Ascending aorta (tissue), 2 donors: Measurements from ENCODE around the gene CCDC136. TPM values are rescaled to one million over a fixed set of nuclear protein-coding genes. Genes with fewer than 3 reads are reported as not detected.

Source experiments
- DNase-seq, 2 donors: peaks; one replicate each; pipeline ENCODE4 v3.0.0-alpha.2; 2019; ENCODE audit warnings: low spot score in 2 of 2
- H3K27ac ChIP-seq, 2 donors: fragments of 200-600 bp; sonication (generic); one replicate each; pipeline ENCODE4 v1.5.1; 2016 to 2017; ENCODE audit warnings: mild to moderate bottlenecking in 1 of 2
- H3K27me3 ChIP-seq: fragments of 200-600 bp; sonication (generic); one replicate; pipeline ENCODE4 v1.5.1; 2017
- H3K36me3 ChIP-seq, 2 donors: fragments of 200-600 bp; sonication (generic); one replicate each; pipeline ENCODE4 v1.5.1; 2016
- H3K4me1 ChIP-seq, 2 donors: fragments of 200-600 bp; sonication (generic); one replicate each; pipeline ENCODE4 v1.5.1; 2016 to 2017; ENCODE audit warnings: mild to moderate bottlenecking in 1 of 2
- H3K4me3 ChIP-seq, 2 donors: fragments of 200-600 bp; sonication (generic); one replicate each; pipeline ENCODE4 v1.5.1; 2016 to 2017; ENCODE audit warnings: mild to moderate bottlenecking in 1 of 2
- H3K9me3 ChIP-seq, 2 donors: fragments of 200-600 bp; sonication (generic); one replicate each; pipeline ENCODE4 v1.5.1; 2016
- intact Hi-C: fragments of 100-400 bp; cut with DNase I; formaldehyde crosslinking; loops from one replicate; pipeline ENCODE4 v1.15.1; 2023
- total RNA-seq: library from RNA; depleted of rRNA; stranded (reverse); fragments of >200 nt; gene quantifications from one replicate; pipeline ENCODE4 v1.1.0, GENCODE V29; 2016
- TF ChIP-seq, protein P1 (sequence below), 3 experiments: fragments of 200-600 bp in 2 of 3; fragments of 450-650 bp in 1 of 3; sonication (generic) in 2 of 3; IDR thresholded peaks; one replicate each; pipeline ENCODE4 v1.5.1; 2016 to 2019; ENCODE audit warnings: antibody characterized with exemption in 3 of 3, mild to moderate bottlenecking in 1 of 3, moderate library complexity in 1 of 3

CCDC136 gene
- total RNA-seq, 1 donor from 2014 or later = 0.64 TPM

GRCh38 chr7:128849804-128850490, 58.2 kb downstream of the CCDC136 start:
- no peak overlapping the region for H3K27ac ChIP-seq
- intact Hi-C loops = no loop called here
- peaks cover 95 to 98% of the 10 kb centered on the region in 2 donors for H3K36me3 ChIP-seq
- TF ChIP-seq, protein P1, sequence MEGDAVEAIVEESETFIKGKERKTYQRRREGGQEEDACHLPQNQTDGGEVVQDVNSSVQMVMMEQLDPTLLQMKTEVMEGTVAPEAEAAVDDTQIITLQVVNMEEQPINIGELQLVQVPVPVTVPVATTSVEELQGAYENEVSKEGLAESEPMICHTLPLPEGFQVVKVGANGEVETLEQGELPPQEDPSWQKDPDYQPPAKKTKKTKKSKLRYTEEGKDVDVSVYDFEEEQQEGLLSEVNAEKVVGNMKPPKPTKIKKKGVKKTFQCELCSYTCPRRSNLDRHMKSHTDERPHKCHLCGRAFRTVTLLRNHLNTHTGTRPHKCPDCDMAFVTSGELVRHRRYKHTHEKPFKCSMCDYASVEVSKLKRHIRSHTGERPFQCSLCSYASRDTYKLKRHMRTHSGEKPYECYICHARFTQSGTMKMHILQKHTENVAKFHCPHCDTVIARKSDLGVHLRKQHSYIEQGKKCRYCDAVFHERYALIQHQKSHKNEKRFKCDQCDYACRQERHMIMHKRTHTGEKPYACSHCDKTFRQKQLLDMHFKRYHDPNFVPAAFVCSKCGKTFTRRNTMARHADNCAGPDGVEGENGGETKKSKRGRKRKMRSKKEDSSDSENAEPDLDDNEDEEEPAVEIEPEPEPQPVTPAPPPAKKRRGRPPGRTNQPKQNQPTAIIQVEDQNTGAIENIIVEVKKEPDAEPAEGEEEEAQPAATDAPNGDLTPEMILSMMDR (IDR thresholded peaks at IDR 0.05) = no peak
- no peaks in the 10 kb centered on the region for H3K9me3 ChIP-seq
- H3K4me3 ChIP-seq = no peak overlapping the region
- no peaks in the 10 kb centered on the region for H3K4me1 ChIP-seq
- no peaks in the 10 kb centered on the region for H3K27me3 ChIP-seq
- DNase-seq = no peak

DNA sequence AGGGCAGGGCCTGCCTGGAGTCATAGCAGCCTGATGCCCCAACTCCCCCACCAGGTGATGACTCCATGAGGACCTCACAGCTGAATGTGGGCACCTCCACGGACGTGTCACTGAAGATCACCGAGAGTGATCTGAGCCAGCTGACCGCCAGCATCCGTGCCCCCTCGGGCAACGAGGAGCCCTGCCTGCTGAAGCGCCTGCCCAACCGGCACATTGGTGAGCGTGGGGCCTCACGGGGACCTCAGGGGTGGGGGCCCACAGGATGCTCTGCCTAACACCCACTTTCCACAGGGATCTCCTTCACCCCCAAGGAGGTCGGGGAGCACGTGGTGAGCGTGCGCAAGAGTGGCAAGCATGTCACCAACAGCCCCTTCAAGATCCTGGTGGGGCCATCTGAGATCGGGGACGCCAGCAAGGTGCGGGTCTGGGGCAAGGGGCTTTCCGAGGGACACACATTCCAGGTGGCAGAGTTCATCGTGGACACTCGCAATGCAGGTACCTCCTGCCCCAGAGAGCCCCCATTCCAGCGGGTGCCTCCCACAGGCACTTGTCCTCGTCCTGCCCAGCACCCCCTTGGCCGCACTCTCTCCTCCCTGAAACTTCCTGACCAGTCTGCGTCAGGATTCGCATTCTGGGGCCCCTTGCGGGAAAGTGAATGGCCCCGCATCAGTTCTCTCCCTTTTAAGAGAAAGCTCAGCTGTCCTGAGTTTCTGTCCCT, 60.9 kb downstream of the CCDC136 start:
- DNase-seq = no peak
- TF ChIP-seq, protein P1 (IDR thresholded peaks at IDR 0.05) = no peak
- Histone ChIP-seq H3K27ac (no peak overlapping the region), H3K4me1 (no peaks in the 10 kb centered on the region), H3K27me3 (no peaks in the 10 kb centered on the region), H3K36me3 (peaks cover 93 to 95% of the 10 kb centered on the region in 2 donors), H3K9me3 (no peaks in the 10 kb centered on the region), H3K4me3 (no peak overlapping the region)
- intact Hi-C loops = no loop called here

- TF ChIP-seq, protein P1 (IDR thresholded peaks at IDR 0.05) = no peak
- Histone ChIP-seq H3K4me1 (peaks cover 3 to 5% of the 10 kb centered on the region in 2 donors), H3K9me3 (no peaks in the 10 kb centered on the region), H3K27ac (no peak overlapping the region), H3K36me3 (peaks cover 83 to 84% of the 10 kb centered on the region in 2 donors), H3K4me3 (no peak overlapping the region), H3K27me3 (no peaks in the 10 kb centered on the region)
- intact Hi-C loops = no loop called here
- DNase-seq = no peak
These were observed 62.0 kb downstream of the CCDC136 start for GRCh38 chr7:128853799-128854198.

DNA sequence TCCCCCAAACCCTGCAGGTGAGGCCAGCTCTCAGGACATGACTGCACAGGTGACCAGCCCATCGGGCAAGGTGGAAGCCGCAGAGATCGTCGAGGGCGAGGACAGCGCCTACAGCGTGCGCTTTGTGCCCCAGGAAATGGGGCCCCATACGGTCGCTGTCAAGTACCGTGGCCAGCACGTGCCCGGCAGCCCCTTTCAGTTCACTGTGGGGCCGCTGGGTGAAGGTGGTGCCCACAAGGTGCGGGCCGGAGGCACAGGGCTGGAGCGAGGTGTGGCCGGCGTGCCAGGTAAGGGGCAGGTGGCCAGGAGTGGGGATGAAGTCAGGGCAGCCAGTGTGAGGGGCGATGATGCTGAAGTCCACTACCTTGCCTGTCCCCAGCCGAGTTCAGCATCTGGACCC, 62.6 kb downstream of the CCDC136 start:
- intact Hi-C loops = no loop called here
- Histone ChIP-seq H3K4me3 (no peak overlapping the region), H3K4me1 (peaks cover 8 to 11% of the 10 kb centered on the region in 2 donors), H3K36me3 (peaks cover 77 to 78% of the 10 kb centered on the region in 2 donors), H3K27me3 (no peaks in the 10 kb centered on the region), H3K27ac (no peak overlapping the region), H3K9me3 (no peaks in the 10 kb centered on the region)
- TF ChIP-seq, protein P1 (IDR thresholded peaks at IDR 0.05) = no peak
- DNase-seq = no peak

DNA sequence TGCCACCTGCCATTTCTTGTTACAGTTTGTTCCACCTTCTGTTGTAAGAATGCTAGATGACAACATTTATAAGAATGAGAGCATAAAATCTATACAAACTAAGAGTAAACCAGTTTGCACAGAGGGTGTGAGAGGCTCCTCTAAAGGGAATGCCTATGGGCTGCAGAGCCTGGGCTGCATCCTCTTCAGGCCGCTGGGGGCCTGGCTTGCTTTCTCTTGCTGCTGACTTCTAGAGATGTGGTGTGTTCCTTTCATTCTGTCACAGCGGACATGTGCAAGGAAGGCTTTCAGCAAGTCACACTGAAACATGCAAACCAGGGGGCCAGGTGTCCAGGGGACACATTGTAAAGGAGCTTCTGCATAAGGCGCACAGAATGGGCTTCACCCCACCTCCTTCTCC, 63.8 kb downstream of the CCDC136 start:
- no peak for DNase-seq
- intact Hi-C loops = no loop called here
- Histone ChIP-seq H3K36me3 (peaks cover 66% of the 10 kb centered on the region in 2 donors), H3K4me3 (no peak overlapping the region), H3K27ac (no peak overlapping the region), H3K9me3 (no peaks in the 10 kb centered on the region), H3K4me1 (peaks cover 8 to 21% of the 10 kb centered on the region in 2 donors), H3K27me3 (no peaks in the 10 kb centered on the region)
- TF ChIP-seq, protein P1 (IDR thresholded peaks at IDR 0.05) = no peak
